SIG-M5 treated with dmso at 0.1 percent for 504 hours (cell line): ENCODE measurements around the gene TRIM36.

Experiments
- DNase-seq: peaks from one replicate; lab custom pipeline; 2025; ENCODE audit not compliant: unreplicated experiment; lab: John Stamatoyannopoulos, UW

The TRIM36 gene

GRCh38 chr5:115168829-115169486, 750 bp downstream of the TRIM36 start:
- peak; percentile 71 for DNase-seq

- no peak for DNase-seq
Measured at GRCh38 chr5:115166744-115167393, 2.8 kb downstream of the TRIM36 start.

GRCh38 chr5:115165790-115166189, 3.9 kb downstream of the TRIM36 start:
- DNase-seq: no peak

- no peak for DNase-seq
Measured at GRCh38 chr5:115160975-115161475, 8.7 kb downstream of the TRIM36 start.

GRCh38 chr5:115151208-115151805, 18.4 kb downstream of the TRIM36 start:
- no peak for DNase-seq

GRCh38 chr5:115150512-115150911, 19.2 kb downstream of the TRIM36 start:
- DNase-seq: no peak

GRCh38 chr5:115147052-115147451, 22.7 kb downstream of the TRIM36 start:
- DNase-seq: no peak

- DNase-seq: no peak
Measured at GRCh38 chr5:115136294-115136693, 33.4 kb downstream of the TRIM36 start.

- peak; percentile 63 for DNase-seq
Measured at GRCh38 chr5:115132465-115132864, 37.2 kb downstream of the TRIM36 start.

GRCh38 chr5:115126303-115126702, 43.4 kb downstream of the TRIM36 start:
- no peak for DNase-seq

GRCh38 chr5:115124741-115125140, 45.0 kb downstream of the TRIM36 start:
- peak; percentile 46 for DNase-seq

- no peak for DNase-seq
Measured at GRCh38 chr5:115116001-115116400, 53.7 kb downstream of the TRIM36 start.

GRCh38 chr5:115109840-115110239, 59.9 kb downstream of the TRIM36 start:
- DNase-seq: no peak

GRCh38 chr5:115109356-115109755, 60.4 kb downstream of the TRIM36 start:
- no peak for DNase-seq

- DNase-seq: no peak
Measured at GRCh38 chr5:115100319-115100955, 69.3 kb downstream of the TRIM36 start.

GRCh38 chr5:115098041-115098702, 71.5 kb downstream of the TRIM36 start:
- DNase-seq: peak; percentile 74

GRCh38 chr5:115097236-115097635, 72.5 kb downstream of the TRIM36 start:
- no peak for DNase-seq

GRCh38 chr5:115096034-115096769, 73.5 kb downstream of the TRIM36 start:
- no peak for DNase-seq

GRCh38 chr5:115087951-115088350, 81.8 kb downstream of the TRIM36 start:
- no peak for DNase-seq

- no peak for DNase-seq
Measured at GRCh38 chr5:115086473-115086872, 83.2 kb downstream of the TRIM36 start.
